AG04449 (cell line): ENCODE measurements around the gene MLN.
A peak's percentile ranks its signal among the peaks of the same experiment; 100 is the strongest.

ENCODE experiments used
- CTCF ChIA-PET: fragments of 350-600 bp; formaldehyde crosslinking; extraction: SDS; loops from one replicate; lab custom pipeline; 2021; ENCODE audit warnings: antibody characterized with exemption; lab: Yijun Ruan, JAX
- POLR2A ChIA-PET: fragments of 400-600, 350-600 bp; formaldehyde crosslinking; extraction: SDS; loops from one replicate; lab custom pipeline; 2020; ENCODE audit warnings: antibody characterized with exemption, inconsistent platforms; lab: Yijun Ruan, JAX
- DNase-seq: peaks from one replicate; pipeline ENCODE4 v3.0.0-alpha.2; 2010; ENCODE audit warnings: low read depth, low spot score
- H3K4me3 ChIP-seq: 2 replicates; pipeline ENCODE4 v1.5.1; 2011; ENCODE audit warnings: low read depth, mild to moderate bottlenecking, control low read depth, low read length
- CTCF ChIP-seq: IDR thresholded peaks from one replicate; pipeline ENCODE4 v1.5.1; 2011; ENCODE audit warnings: mild to moderate bottlenecking, moderate library complexity, low read length, control low read depth, inconsistent platforms; ENCODE audit not compliant: insufficient read depth; ENCODE audit errors: missing control alignments

Gene MLN

GRCh38 chr6:33776186-33776585 lies 27.6 kb downstream of the MLN start:
- no peak for DNase-seq
- CTCF ChIA-PET, result interaction anchor here (0.8 to 11.6 kb wide), 4 partner anchors 7 to 252 kb away, joined by 3 to 231 read pairs (median 5); partner anchors contain the start of gene LEMD2
- TF ChIP-seq CTCF, result no peak
- no peak overlapping the region for H3K4me3 ChIP-seq
- POLR2A ChIA-PET, result no interaction called here

GRCh38 chr6:33774774-33775173 lies 29.0 kb downstream of the MLN start:
- ChIA-PET POLR2A (interaction anchor here (0.7 kb wide), 1 partner anchor 228 kb away, joined by 3 read pairs; no protein-coding TSS in a partner anchor), CTCF (interaction anchor here (1.1 to 11.6 kb wide), 4 partner anchors 8 to 253 kb away, joined by 3 to 231 read pairs (median 4); partner anchors contain the start of gene LEMD2)
- no peak for DNase-seq
- no peak overlapping the region for H3K4me3 ChIP-seq
- no peak for TF ChIP-seq CTCF

- no peak for TF ChIP-seq CTCF
- ChIA-PET CTCF (interaction anchor here (1.5 to 23.3 kb wide), 13 partner anchors 10 to 384 kb away, joined by 3 to 584 read pairs (median 12); partner anchors contain the start of genes IP6K3, LEMD2 and UQCC2), POLR2A (interaction anchor here (0.7 to 2.6 kb wide), 3 partner anchors 9 to 27 kb away, joined by 5 to 14 read pairs (median 6); partner anchors contain the start of gene IP6K3)
- DNase-seq, result no peak
- H3K4me3 ChIP-seq, result no peak overlapping the region
These were observed 30.8 kb downstream of the MLN start for GRCh38 chr6:33772902-33773472.

GRCh38 chr6:33772082-33772830 lies 31.5 kb downstream of the MLN start:
- no peak for DNase-seq
- TF ChIP-seq CTCF, result no peak
- CTCF ChIA-PET, result interaction anchor here (0.9 to 23.3 kb wide), 34 partner anchors 10 to 390 kb away, joined by 3 to 584 read pairs (median 5); partner anchors contain the start of genes BAK1, IP6K3, LEMD2 and UQCC2
- POLR2A ChIA-PET, result interaction anchor here (0.6 to 2.6 kb wide), 14 partner anchors 10 to 255 kb away, joined by 3 to 15 read pairs (median 6); partner anchors contain the start of genes BAK1, IP6K3, LEMD2 and UQCC2
- H3K4me3 ChIP-seq, result no peak overlapping the region

DNA sequence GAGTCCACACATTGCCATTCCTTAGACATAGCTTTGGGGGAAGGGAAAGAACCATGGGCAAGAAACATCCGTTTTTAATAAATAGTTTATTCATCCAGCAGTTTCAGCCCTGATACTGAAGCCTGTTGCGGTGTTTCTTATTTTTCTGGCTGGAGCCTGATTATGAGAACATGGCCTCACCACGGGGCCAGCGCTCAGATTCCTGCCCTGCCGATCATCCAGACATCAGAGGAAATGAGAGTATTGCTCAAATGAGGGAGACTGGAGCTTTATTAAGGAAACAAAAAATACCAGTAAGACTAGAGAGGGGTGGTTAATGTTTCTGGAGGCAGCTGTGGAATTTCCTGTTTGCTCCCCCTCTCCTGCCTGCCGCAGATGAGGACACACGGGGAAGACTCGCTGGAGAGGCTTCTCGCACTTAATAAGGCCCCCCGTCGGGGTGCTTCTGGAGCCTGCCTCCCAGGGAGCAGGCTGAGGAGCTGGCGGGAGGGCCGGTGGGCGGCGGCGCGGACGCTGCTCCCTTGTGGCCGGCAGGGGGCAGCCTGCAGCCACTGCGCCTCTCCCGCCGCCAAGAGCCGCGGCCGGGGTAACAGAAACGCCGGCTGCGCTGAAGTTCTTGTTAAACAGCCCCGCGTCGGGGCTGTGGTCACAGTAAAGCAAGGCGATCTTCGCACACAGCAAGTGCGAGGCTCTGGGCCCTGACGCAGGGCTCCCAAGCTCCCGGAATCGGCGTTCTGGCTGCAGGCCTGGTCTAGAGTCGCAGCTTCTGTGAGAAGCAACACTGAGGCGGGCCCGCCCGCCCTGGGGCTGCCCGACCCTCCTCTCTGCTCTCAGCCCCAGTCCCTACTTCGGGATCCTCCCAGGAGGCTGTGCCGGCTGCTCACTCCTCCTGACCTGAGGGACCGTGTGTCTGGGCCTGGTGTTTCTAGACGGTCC lies 32.4 kb downstream of the MLN start:
- CTCF ChIA-PET, result interaction anchor here (0.7 to 23.3 kb wide), 41 partner anchors 9 to 395 kb away, joined by 3 to 584 read pairs (median 5); partner anchors contain the start of genes BAK1, IP6K3, LEMD2 and UQCC2
- peak; percentile 92 for TF ChIP-seq CTCF
- POLR2A ChIA-PET, result interaction anchor here (0.6 to 2.6 kb wide), 17 partner anchors 7 to 374 kb away, joined by 3 to 15 read pairs (median 4); partner anchors contain the start of genes BAK1, IP6K3, LEMD2 and UQCC2
- H3K4me3 ChIP-seq, result peak overlapping the region; percentile 23; the same call in 1 of the 2 replicates
- peak; percentile 98 for DNase-seq
